ENCODE results near the gene TMEM81.

Gene TMEM81

GRCh38 chr1:205072286-205072685 is 12.0 kb downstream of the TMEM81 start:
- CTCF ChIA-PET: interaction anchor here (1.3 to 4.9 kb wide), 3 partner anchors 10 to 184 kb away, joined by 3 to 51 read pairs (median 4); no protein-coding TSS in a partner anchor
- POLR2A ChIA-PET: no interaction called here
- no peak for TF ChIP-seq CTCF (IDR thresholded peaks at IDR 0.05; ENCODE audit: insufficient read depth, low read length, missing control alignments)
- H3K4me3 ChIP-seq (ENCODE audit: low read depth, low read length): no peak overlapping the region
- no peak for DNase-seq (ENCODE audit: low read depth, low spot score)

GRCh38 chr1:205071801-205072200 is 12.5 kb downstream of the TMEM81 start:
- DNase-seq (ENCODE audit: low read depth, low spot score): no peak

GRCh38 chr1:205071028-205071409 is 13.2 kb downstream of the TMEM81 start:
- TF ChIP-seq CTCF (IDR thresholded peaks at IDR 0.05; ENCODE audit: insufficient read depth, low read length, missing control alignments): no peak
- DNase-seq (ENCODE audit: low read depth, low spot score): no peak
- CTCF ChIA-PET: interaction anchor here (1.2 to 4.9 kb wide), 2 partner anchors 9 to 70 kb away, joined by 3 to 51 read pairs; no protein-coding TSS in a partner anchor
- H3K4me3 ChIP-seq (ENCODE audit: low read depth, low read length): no peak overlapping the region
- POLR2A ChIA-PET: no interaction called here

More at GRCh38 chr1:205071801-205072200, 12.5 kb downstream of the TMEM81 start:
- CTCF ChIA-PET: interaction anchor here (1.2 to 4.9 kb wide), 4 partner anchors 10 to 184 kb away, joined by 3 to 51 read pairs (median 4); no protein-coding TSS in a partner anchor
- POLR2A ChIA-PET: no interaction called here
- TF ChIP-seq CTCF (IDR thresholded peaks at IDR 0.05; ENCODE audit: insufficient read depth, low read length, missing control alignments): no peak
- no peak overlapping the region for H3K4me3 ChIP-seq (ENCODE audit: low read depth, low read length)

GRCh38 chr1:205069371-205070125 is 14.7 kb downstream of the TMEM81 start:
- no peak for TF ChIP-seq CTCF (IDR thresholded peaks at IDR 0.05; ENCODE audit: insufficient read depth, low read length, missing control alignments)
- no peak overlapping the region for H3K4me3 ChIP-seq (ENCODE audit: low read depth, low read length)
- POLR2A ChIA-PET: no interaction called here
- CTCF ChIA-PET: interaction anchor here (0.9 to 4.9 kb wide), 5 partner anchors 8 to 187 kb away, joined by 3 to 51 read pairs (median 16); no protein-coding TSS in a partner anchor
- DNase-seq (ENCODE audit: low read depth, low spot score): no peak

- CTCF ChIA-PET: interaction anchor here (0.9 to 3.9 kb wide), 3 partner anchors 42 to 188 kb away, joined by 3 to 17 read pairs (median 16); no protein-coding TSS in a partner anchor
- POLR2A ChIA-PET: no interaction called here
- no peak overlapping the region for H3K4me3 ChIP-seq (ENCODE audit: low read depth, low read length)
- no peak for TF ChIP-seq CTCF (IDR thresholded peaks at IDR 0.05; ENCODE audit: insufficient read depth, low read length, missing control alignments)
- no peak for DNase-seq (ENCODE audit: low read depth, low spot score)
Measured at GRCh38 chr1:205068457-205069040, 15.7 kb downstream of the TMEM81 start.

GRCh38 chr1:205068001-205068400 is 16.3 kb downstream of the TMEM81 start:
- no peak for TF ChIP-seq CTCF (IDR thresholded peaks at IDR 0.05; ENCODE audit: insufficient read depth, low read length, missing control alignments)
- H3K4me3 ChIP-seq (ENCODE audit: low read depth, low read length): no peak overlapping the region
- POLR2A ChIA-PET: no interaction called here
- DNase-seq (ENCODE audit: low read depth, low spot score): no peak
- CTCF ChIA-PET: interaction anchor here (3.1 to 3.9 kb wide), 2 partner anchors 79 to 188 kb away, joined by 16 to 17 read pairs; no protein-coding TSS in a partner anchor
